HG03064 (cell line): ENCODE results near the gene BSDC1.
"Not testable (repeated sequence)": the region's sequence is repeated elsewhere in the genome, so short reads cannot be mapped to it uniquely, and the experiment has no call there.

Experiments
- ATAC-seq: cut with Tn5 transposase; IDR thresholded peaks from one replicate; pipeline ENCODE4 v1.9.1; 2021; ENCODE audit warnings: low read depth; ENCODE audit not compliant: unreplicated experiment

Gene BSDC1, protein sequence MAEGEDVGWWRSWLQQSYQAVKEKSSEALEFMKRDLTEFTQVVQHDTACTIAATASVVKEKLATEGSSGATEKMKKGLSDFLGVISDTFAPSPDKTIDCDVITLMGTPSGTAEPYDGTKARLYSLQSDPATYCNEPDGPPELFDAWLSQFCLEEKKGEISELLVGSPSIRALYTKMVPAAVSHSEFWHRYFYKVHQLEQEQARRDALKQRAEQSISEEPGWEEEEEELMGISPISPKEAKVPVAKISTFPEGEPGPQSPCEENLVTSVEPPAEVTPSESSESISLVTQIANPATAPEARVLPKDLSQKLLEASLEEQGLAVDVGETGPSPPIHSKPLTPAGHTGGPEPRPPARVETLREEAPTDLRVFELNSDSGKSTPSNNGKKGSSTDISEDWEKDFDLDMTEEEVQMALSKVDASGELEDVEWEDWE

GRCh38 chr1:32394141-32394889, at the start of gene BSDC1:
Gene BSDC1, minus strand, starts transcription at chr1:32394441. Its CDS starts 27 bp downstream, at chr1:32394414.
- peak; percentile 92 for ATAC-seq

- not testable (repeated sequence) for ATAC-seq
These were observed 47.2 kb upstream of the BSDC1 start for GRCh38 chr1:32441467-32441866.

GRCh38 chr1:32438777-32439176, 44.5 kb upstream of the BSDC1 start:
- ATAC-seq = not testable (repeated sequence)

GRCh38 chr1:32438136-32438535, 43.9 kb upstream of the BSDC1 start:
- no peak for ATAC-seq

DNA sequence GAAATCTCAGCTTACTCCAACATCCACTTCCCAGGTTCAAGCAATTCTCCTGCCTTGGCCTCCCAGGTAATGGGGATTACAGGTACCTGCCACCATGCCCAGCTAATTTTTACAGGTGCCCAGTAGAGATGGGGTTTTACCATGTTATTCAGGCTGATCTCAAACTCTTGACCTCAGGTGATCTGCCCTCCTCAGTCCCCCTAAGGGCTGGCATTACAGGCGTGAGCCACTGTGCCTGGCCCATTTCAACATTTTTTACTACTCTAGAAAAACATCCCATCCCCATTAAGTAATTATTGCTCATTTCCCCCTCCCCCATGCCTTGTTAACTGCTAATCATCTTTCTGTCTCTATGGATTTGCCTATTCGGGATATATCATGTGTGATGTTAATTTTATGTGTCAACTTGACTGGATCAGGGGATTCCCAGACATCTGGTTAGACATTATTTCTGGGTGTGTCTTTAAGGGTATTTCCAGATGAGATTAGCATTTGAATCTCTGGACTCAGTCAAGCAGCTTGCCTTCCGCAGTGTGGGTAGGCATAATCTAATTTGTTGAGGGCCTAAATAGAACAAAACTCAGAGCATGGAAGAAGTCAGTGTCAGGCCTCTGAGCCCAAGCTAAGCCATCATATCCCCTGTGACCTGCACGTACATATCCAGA, 37.6 kb upstream of the BSDC1 start:
- no peak for ATAC-seq

- ATAC-seq = no peak
These were observed 33.2 kb upstream of the BSDC1 start for GRCh38 chr1:32427264-32427963.

DNA sequence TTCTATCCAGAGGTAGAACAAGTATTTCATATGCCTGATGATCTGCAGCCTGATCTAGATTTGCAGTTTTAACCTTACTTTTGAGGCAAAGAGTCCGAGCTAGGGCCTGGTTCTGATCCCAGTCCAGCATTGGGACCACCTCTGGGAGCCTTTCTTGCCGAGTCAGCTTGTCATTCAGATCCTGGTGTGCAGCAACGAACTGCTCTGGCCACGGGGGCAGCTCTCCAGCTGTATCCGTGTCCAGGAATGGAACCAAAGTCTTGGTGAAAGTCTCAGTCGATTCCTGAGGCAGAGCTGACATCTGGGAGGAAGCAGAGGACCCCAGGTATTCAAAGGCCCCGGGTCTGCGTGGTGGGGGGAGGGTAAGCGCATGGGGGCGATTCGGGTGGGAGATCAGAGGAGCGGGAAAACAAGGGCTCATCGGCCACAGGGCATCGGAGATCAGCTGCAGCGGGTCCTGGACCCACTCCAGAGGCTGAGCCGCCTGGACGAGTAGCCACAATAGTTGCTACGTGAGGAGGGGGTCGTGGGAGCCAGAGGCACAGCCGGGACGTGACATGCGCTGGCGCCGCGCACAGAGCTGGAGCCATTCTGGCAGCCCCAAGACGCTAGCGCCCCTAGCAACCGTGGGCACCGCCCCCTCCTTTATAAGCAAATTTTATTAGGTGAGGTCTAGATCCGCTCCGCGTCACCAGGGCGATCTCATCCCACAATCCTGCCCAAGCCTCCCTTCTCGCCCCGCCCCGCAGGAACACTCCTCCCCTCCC, 32.4 kb upstream of the BSDC1 start:
- no peak for ATAC-seq

DNA sequence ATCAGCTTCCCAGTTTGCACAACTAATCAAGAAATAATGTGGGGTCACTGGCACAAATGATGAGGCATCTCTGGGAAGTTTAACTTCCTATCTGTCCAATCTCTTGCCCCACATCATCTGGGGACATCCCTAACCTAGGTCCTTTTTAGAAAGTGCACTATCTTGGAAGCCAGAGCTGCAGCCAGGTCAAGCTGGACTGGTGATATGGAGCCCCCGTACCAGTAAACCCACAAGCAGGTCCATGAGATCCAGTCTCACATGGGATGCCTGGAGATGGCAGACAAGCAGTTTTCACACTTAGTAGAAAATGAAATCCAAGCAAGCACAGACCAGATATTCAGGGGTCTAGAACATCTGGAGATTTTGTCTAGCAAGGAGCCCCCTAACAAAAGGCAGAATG, 27.5 kb upstream of the BSDC1 start:
- no peak for ATAC-seq

- no peak for ATAC-seq
These were observed 20.1 kb upstream of the BSDC1 start for GRCh38 chr1:32414186-32414886.

GRCh38 chr1:32413507-32414185, 19.4 kb upstream of the BSDC1 start:
- ATAC-seq = no peak

GRCh38 chr1:32411261-32411660, 17.0 kb upstream of the BSDC1 start:
- no peak for ATAC-seq

DNA sequence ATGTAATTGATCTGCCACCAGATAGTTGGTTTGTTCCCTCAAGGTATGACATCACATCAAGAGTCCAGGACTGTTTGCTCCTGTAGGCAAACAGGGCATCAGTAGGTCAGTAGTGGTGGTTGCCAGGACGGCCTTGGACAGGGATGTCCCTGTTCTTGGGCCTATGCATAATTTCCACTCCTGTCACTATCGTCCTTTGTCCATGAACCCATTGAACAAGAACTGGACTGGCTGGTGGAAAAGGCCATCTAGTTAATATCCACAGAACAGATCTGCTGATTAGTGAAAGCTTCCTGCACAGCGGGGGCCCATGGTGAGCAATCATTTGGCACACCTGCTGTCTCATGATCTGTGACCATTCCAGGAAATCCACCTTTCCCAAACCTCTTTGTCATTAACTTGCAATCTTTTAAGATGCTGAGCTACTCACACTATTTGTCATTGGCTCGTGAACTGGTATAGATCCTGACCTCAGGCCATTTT, 12.4 kb upstream of the BSDC1 start:
- no peak for ATAC-seq

DNA sequence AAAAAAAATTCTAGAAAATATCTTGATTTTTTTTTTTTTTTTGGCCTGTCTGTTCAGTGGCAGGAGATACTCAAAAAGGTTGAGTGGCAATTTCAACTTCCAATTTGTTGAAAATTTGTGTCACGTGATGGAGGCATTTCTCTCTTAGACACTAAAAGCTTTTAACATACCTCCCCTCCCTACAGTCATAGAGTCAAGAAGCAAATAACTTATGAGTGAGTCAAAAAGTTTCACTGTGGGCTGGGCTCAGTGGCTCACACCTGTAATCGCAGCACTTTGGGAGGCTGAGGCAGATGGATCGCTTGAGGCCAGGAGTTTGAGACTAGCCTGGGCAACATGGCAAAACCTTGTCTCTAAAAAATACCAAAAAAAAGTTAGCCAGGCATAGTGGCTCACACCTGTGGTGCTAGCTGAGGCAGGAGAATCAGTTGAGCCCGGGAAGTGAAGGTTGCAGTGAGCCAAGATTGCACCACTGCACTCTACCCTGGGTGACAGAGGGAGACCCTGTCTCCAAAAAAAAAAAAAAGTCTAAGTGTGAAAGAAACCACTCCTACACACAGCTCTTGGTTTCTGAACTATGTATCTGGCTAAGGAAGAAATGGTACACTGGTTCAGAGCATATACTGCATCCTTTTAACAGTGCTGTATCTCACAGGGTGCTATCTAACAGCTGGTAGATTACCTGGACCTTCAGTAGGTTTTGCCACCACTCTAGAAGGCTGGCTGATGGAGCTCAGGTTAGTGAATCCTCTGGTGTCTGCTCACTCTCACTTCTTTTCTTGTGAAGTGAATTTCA, 11.6 kb upstream of the BSDC1 start:
- no peak for ATAC-seq

GRCh38 chr1:32404946-32405345, 10.7 kb upstream of the BSDC1 start:
- no peak for ATAC-seq

- ATAC-seq = no peak
These were observed 6.8 kb upstream of the BSDC1 start for GRCh38 chr1:32400876-32401631.

- no peak for ATAC-seq
These were observed 5.6 kb upstream of the BSDC1 start for GRCh38 chr1:32399843-32400242.

DNA sequence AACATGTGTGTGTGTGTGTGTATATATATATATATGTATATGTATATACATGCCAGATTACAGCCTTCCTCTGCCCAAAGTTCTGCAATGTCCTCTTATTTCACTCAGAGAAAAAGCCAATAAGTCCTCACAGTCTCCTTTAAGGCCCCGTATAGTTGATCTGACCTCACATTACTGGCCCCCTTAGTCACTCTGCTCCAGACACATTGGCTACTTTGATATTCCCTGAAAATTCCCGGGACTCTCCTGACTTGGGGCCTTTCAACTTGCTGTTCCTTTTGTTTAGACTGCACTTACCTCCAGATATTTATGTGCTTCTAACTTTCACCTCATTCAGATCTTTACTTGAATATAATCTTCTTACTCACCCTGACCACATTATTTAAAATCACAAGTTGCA, 4.2 kb upstream of the BSDC1 start:
- ATAC-seq = no peak
